Measurements from ENCODE around the gene BLVRB.

Gene BLVRB

DNA sequence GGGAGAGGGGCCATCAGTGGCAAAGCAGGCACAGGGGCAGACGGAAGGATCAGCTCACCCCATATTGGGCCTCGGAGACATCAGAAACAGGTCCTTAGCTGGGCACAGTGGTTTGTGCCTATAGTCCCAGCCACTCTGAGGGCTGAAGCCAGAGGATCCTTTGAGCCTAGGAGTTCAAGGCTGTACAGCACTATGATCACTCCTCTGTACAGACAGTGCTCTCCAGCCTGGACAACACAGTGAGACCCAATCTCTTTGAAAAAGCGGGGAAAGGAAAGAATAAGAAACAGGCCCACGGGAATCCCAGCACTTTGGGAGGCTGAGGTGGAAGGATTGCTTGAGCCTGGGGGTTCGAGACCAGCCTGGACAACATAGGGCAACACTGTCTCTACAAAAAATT, 45.8 kb downstream of the BLVRB start:
- TF ChIP-seq POLR2A (IDR thresholded peaks at IDR 0.05; ENCODE audit: low read depth, low read length) (no peak), SPI1 (IDR thresholded peaks at IDR 0.05; ENCODE audit: low read depth, low read length) (no peak), POU2F2 (IDR thresholded peaks at IDR 0.05; ENCODE audit: low read depth, low read length) (no peak), PAX5 (IDR thresholded peaks at IDR 0.05; ENCODE audit: insufficient read depth, low read length, severe bottlenecking) (no peak), POLR2AphosphoS5 (IDR thresholded peaks at IDR 0.05; ENCODE audit: low read depth, low read length) (no peak)
- FAIRE-seq: no peak
- DNase-seq (ENCODE audit: insufficient read length, low spot score): no peak

DNA sequence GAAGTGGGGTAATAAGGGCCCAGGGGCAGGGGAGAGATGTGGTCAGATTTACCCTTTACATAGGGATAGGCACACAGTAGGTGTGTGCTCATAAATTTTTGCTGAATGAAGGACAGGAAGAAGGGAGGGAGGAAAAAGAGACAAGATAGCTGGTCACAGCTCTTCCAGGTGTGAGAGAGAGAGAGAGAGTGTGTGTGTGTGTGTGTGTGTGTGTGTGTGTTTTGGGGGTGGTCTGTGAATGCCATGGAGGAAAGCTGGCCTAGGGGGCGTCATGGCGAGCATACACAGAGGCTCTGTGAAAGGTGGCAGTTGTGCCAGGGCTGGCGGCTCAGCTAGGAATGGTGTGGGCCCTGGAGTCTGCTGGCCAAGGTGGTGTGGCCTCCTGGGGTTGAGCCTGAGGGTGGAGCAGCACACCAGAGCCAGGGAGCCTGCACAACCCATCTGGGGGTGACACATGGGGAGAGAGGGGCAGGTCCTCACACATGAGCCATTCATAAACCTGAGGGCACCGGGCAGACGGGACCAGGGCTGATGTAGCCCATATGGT, 46.4 kb downstream of the BLVRB start:
- no peak for FAIRE-seq
- DNase-seq (ENCODE audit: insufficient read length, low spot score): no peak
- no peak for TF ChIP-seq POLR2A (IDR thresholded peaks at IDR 0.05; ENCODE audit: low read depth, low read length)
- TF ChIP-seq SPI1 (IDR thresholded peaks at IDR 0.05; ENCODE audit: low read depth, low read length): no peak
- TF ChIP-seq POU2F2 (IDR thresholded peaks at IDR 0.05; ENCODE audit: low read depth, low read length): no peak
- no peak for TF ChIP-seq POLR2AphosphoS5 (IDR thresholded peaks at IDR 0.05; ENCODE audit: low read depth, low read length)
- no peak for TF ChIP-seq PAX5 (IDR thresholded peaks at IDR 0.05; ENCODE audit: insufficient read depth, low read length, severe bottlenecking)
- TF ChIP-seq TAF1 (IDR thresholded peaks at IDR 0.05; ENCODE audit: low read depth, low read length): no peak

DNA sequence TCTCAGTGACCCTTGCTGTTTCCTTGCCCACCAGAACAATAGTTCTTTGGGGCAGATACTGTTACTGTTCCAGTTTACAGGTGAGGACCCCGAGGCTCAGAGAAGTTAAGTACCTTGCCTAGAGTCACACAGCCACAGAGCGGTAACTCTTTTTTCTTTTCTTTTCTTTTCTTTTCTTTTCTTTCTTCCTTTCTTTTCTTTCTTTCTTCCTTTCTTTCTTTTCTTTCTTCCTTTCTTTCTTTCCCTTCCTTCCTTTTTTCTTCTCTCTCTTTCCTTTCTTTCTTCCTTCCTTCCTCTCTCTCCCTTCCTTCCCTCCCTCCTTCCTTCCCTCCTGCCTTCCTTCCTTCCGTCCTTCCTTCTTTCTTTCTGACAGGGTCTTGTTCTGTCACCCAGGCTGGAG, 47.5 kb downstream of the BLVRB start:
- FAIRE-seq (no peak), DNase-seq (ENCODE audit: insufficient read length, low spot score) (no peak)
- TF ChIP-seq POLR2A (IDR thresholded peaks at IDR 0.05; ENCODE audit: low read depth, low read length) (no peak), POLR2AphosphoS5 (IDR thresholded peaks at IDR 0.05; ENCODE audit: low read depth, low read length) (no peak), TAF1 (IDR thresholded peaks at IDR 0.05; ENCODE audit: low read depth, low read length) (no peak), PAX5 (IDR thresholded peaks at IDR 0.05; ENCODE audit: insufficient read depth, low read length, severe bottlenecking) (no peak), SPI1 (IDR thresholded peaks at IDR 0.05; ENCODE audit: low read depth, low read length) (no peak), POU2F2 (IDR thresholded peaks at IDR 0.05; ENCODE audit: low read depth, low read length) (no peak)

DNA sequence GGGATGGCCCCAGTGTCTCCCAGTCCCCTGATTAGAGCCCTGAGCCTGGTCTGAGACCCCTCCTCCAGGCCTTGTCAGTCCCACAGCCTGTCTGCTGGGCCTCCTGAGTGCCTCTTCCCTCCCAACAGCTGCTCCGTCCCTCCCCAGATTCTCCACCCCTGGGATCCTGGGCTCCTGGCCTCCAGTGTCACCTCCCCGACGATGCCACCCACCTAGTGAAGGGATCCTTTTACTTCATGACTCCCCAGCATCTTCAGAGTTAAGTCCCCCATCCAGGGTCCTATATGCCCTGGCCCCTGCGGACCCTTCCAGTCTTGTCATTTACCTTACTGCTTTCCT, 47.9 kb downstream of the BLVRB start:
- no peak for TF ChIP-seq PAX5 (IDR thresholded peaks at IDR 0.05; ENCODE audit: insufficient read depth, low read length, severe bottlenecking)
- no peak for FAIRE-seq
- no peak for DNase-seq (ENCODE audit: insufficient read length, low spot score)

DNA sequence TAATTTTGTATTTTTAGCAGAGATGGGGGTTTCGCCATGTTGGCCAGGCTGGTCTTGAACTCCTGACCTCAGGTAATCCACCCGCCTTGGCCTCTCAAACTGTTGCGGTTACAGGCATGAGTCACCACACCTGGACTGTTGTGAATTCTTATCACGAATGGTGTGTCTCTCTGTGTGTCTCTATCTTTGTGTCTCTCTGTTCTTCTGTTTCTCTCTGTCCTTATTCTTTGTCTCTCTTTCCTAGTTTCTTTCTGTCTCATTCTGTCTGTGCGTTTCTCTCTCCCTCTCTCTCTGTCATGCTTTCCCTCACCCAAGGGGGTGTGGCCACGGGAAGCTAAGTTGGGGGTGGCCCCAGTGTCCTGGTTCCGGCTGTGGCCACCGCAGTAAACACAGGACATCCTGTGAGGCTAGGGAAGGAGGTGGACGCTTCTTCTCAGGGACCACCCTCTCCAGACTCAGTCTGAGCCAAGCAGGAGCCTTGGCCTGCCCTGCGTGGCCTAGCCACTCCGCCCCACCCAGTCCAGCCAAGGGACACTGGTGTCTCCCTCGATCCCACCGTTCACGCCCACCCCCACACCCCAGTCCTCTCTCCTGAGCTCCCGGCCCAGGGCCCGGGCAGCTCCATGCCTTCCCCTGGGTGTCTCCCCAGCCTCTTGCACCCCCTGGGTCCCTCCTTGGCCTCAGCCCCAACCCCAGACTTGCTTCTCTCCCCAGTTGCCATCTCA, 48.5 kb downstream of the BLVRB start:
- TF ChIP-seq POLR2AphosphoS5 (IDR thresholded peaks at IDR 0.05; ENCODE audit: low read depth, low read length): no peak
- peak; percentile 45 for TF ChIP-seq PAX5 (IDR thresholded peaks at IDR 0.05; ENCODE audit: insufficient read depth, low read length, severe bottlenecking)
- 0 out of 2 replicates have a peak, but pooled peaks have one; percentile 14 for TF ChIP-seq POU2F2 (IDR thresholded peaks at IDR 0.05; ENCODE audit: low read depth, low read length)
- TF ChIP-seq TAF1 (IDR thresholded peaks at IDR 0.05; ENCODE audit: low read depth, low read length): no peak
- TF ChIP-seq SPI1 (IDR thresholded peaks at IDR 0.05; ENCODE audit: low read depth, low read length): no peak
- no peak for TF ChIP-seq POLR2A (IDR thresholded peaks at IDR 0.05; ENCODE audit: low read depth, low read length)
- no peak for DNase-seq (ENCODE audit: insufficient read length, low spot score)
- peak; percentile 74 for FAIRE-seq

DNA sequence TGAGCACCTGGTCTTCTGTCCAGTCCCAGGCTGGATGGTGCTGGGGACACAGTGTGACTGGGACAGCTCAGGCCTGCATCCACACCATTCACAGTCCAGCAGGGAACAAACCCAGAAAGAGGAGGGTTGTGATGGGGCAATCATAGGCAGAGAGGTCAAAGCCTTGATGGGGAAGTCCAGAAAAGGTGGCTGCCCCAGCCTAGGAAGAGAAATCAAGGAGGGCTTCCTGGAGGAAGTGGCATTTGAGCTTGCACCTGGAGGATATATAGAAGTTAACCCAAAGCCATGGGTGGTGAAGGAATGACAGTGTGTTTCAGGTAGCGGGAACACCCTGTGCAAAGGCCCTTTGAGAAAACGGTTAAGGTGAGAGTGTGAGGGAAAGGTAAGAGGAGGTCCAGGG, 49.8 kb downstream of the BLVRB start:
- no peak for TF ChIP-seq PAX5 (IDR thresholded peaks at IDR 0.05; ENCODE audit: insufficient read depth, low read length, severe bottlenecking)
- no peak for TF ChIP-seq POLR2A (IDR thresholded peaks at IDR 0.05; ENCODE audit: low read depth, low read length)
- no peak for TF ChIP-seq TAF1 (IDR thresholded peaks at IDR 0.05; ENCODE audit: low read depth, low read length)
- no peak for TF ChIP-seq SPI1 (IDR thresholded peaks at IDR 0.05; ENCODE audit: low read depth, low read length)
- TF ChIP-seq POU2F2 (IDR thresholded peaks at IDR 0.05; ENCODE audit: low read depth, low read length): no peak
- TF ChIP-seq POLR2AphosphoS5 (IDR thresholded peaks at IDR 0.05; ENCODE audit: low read depth, low read length): no peak
- FAIRE-seq (no peak), DNase-seq (ENCODE audit: insufficient read length, low spot score) (no peak)

DNA sequence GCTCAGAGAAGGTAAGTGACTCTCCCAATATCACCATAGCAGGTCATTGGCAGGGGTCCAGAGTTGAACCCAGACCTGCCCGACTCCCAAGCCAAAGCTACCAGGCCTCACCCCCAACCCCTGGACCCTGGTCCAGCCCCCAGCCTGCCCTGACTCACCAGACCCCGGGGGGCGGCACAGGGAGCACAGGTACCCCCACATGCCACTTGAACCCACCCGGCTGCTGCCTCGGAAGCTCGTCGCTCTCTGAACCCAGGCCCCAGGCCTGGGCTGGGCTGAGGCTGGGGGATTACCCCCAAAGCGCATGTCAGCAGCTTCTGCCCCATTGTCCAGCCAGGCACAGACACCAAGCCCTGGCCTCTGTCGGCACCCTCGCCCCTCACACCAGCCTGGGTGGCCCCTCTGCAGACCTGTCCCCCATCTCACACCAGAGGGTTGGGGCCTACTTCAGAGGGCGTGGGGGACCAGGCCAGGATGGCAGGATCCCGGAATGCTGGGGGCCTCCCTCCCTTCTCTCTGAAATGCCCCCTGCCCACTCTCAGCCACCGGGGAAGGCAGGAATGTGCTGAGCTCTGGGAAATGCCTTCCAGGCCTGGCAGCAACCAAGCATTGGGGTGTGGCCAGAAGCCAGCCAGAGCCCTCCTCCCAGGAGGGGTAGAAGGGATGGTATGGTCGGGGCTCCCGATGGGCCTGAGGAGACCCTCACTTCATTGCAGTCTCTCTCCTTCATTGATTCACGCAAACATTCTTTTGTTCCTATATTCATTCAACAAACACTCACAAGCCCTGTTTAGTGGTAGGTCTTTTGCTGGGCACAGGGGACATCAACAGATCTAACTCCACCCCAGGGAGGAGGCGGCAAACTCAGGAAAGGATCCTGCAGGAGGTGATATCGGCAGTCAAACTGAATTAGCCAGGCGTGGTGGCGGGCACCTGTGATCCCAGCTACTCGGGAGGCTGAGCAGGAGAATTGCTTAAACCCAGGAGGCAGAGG, 50.7 kb downstream of the BLVRB start:
- FAIRE-seq (no peak), DNase-seq (ENCODE audit: insufficient read length, low spot score) (no peak)
- TF ChIP-seq TAF1 (IDR thresholded peaks at IDR 0.05; ENCODE audit: low read depth, low read length): no peak
- TF ChIP-seq PAX5 (IDR thresholded peaks at IDR 0.05; ENCODE audit: insufficient read depth, low read length, severe bottlenecking): no peak
- no peak for TF ChIP-seq POLR2AphosphoS5 (IDR thresholded peaks at IDR 0.05; ENCODE audit: low read depth, low read length)
- TF ChIP-seq POU2F2 (IDR thresholded peaks at IDR 0.05; ENCODE audit: low read depth, low read length): no peak
- no peak for TF ChIP-seq SPI1 (IDR thresholded peaks at IDR 0.05; ENCODE audit: low read depth, low read length)
- no peak for TF ChIP-seq POLR2A (IDR thresholded peaks at IDR 0.05; ENCODE audit: low read depth, low read length)

DNA sequence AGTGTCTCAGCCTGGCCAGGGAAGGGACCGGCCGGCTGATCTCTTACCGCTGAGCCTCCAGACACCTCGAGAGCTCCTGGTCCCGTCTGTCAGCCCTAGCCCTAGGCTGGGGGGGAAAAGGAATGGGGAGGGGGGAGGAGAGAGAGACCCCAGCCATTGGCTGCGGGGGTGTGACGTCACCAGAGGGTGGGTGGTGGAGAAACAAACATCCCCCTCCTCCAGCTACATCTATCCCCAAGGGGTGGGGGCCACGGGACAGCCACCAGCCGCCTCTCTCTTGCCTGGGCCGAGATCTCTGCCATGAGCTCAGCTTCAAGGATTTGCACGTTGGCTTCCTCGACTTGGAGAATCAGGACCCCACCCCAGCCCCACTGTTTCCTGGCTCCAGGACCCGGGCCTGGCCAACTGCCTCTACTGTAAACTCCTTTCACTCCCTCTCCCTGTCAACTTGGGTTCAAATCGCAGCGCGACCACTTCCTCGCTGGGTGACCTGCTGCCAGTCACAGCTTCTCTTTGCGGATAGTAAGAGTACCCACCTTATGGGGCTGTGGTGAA, 52.2 kb downstream of the BLVRB start, which contains the start of gene PRX:
Gene PRX, minus strand, starts transcription at position 88 of the 555 bp plus-strand sequence. CDS start 5,446 bp downstream, outside the sequence.
- TF ChIP-seq POLR2A (IDR thresholded peaks at IDR 0.05; ENCODE audit: low read depth, low read length) (no peak), SPI1 (IDR thresholded peaks at IDR 0.05; ENCODE audit: low read depth, low read length) (no peak), POLR2AphosphoS5 (IDR thresholded peaks at IDR 0.05; ENCODE audit: low read depth, low read length) (no peak), PAX5 (IDR thresholded peaks at IDR 0.05; ENCODE audit: insufficient read depth, low read length, severe bottlenecking) (no peak), POU2F2 (IDR thresholded peaks at IDR 0.05; ENCODE audit: low read depth, low read length) (no peak), TAF1 (IDR thresholded peaks at IDR 0.05; ENCODE audit: low read depth, low read length) (no peak)
- FAIRE-seq: no peak
- no peak for DNase-seq (ENCODE audit: insufficient read length, low spot score)

DNA sequence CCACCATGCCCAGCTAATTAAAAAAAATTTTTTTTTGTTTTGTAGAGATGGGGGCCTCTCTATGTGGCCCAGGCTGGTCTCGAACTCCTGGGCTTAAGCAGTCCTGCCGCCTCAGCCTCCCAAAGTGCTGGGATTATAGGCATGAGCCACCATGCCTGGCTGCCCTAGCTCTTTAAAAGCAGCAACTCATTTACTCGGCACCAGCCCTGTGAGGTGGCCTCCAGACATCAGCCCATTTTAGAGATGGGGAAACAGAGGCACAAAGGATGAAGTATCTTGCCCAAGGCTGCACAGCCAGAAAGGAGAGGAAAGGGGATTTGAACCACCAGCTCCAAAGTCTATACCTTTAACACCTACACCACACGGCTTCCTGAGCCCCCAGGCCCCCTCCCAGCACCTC, 52.7 kb downstream of the BLVRB start:
- FAIRE-seq (no peak), DNase-seq (ENCODE audit: insufficient read length, low spot score) (no peak)
- TF ChIP-seq SPI1 (IDR thresholded peaks at IDR 0.05; ENCODE audit: low read depth, low read length): no peak
